ENCODE data around the gene GSG1. TPM values are rescaled to one million over a fixed set of nuclear protein-coding genes. Genes with fewer than 3 reads are reported as not detected.

The GSG1 gene
- total RNA-seq, 1 experiment from 2014 or later, result not detected

GRCh38 chr12:13100605-13100881 is 2.9 kb downstream of the GSG1 start:
- no peaks in the 10 kb centered on the region for H3K27me3 ChIP-seq (ENCODE audit: insufficient read depth, low read length)
- no peaks in the 10 kb centered on the region for H3K9me3 ChIP-seq (ENCODE audit: control insufficient read depth in 1 of 2, insufficient read depth in 1 of 2, low read depth in 1 of 2, low read length in 2 of 2)
- no peaks in the 10 kb centered on the region for H3K36me3 ChIP-seq (ENCODE audit: control insufficient read depth in 1 of 2, insufficient read depth in 2 of 2, low read length in 2 of 2)
- peak overlapping the region; percentile 88 for H3K4me2 ChIP-seq (ENCODE audit: low read length)
- H3K4me1 ChIP-seq (ENCODE audit: control insufficient read depth in 1 of 2, insufficient read depth in 2 of 2, low read length in 2 of 2), result peaks cover 44 to 73% of the 10 kb centered on the region in 2 experiments
- no TSS peak for BruUV-seq (replicated peaks)
- peak overlapping the region; percentile 83 for H3K9ac ChIP-seq (ENCODE audit: low read length)
- intact Hi-C loops (cut with micrococcal nuclease), result no loop called here
- no peak for ATAC-seq
- TF ChIP-seq EZH2 (IDR thresholded peaks at IDR 0.05) (no peak), POLR2AphosphoS5 (IDR thresholded peaks at IDR 0.05; ENCODE audit: low read depth, low read length) (no peak), CBX3 (IDR thresholded peaks at IDR 0.05; ENCODE audit: low read depth) (no peak), JUND (IDR thresholded peaks at IDR 0.05) (no peak), MAX (IDR thresholded peaks at IDR 0.05) (no peak), ZNF274 (IDR thresholded peaks at IDR 0.05; ENCODE audit: low read depth, low read length) (no peak), EZH2phosphoT487 (IDR thresholded peaks at IDR 0.05; ENCODE audit: borderline replicate concordance) (no peak), CEBPB (IDR thresholded peaks at IDR 0.05; ENCODE audit: low read depth) (no peak), REST (IDR thresholded peaks at IDR 0.05; ENCODE audit: low read depth) (no peak), POLR2A (IDR thresholded peaks at IDR 0.05; ENCODE audit: borderline replicate concordance, extremely low read depth, insufficient read depth, insufficient read length) (no peak), ZBTB33 (IDR thresholded peaks at IDR 0.05; ENCODE audit: extremely low read depth, insufficient replicate concordance, low read length) (no peak), ATF3 (IDR thresholded peaks at IDR 0.05) (no peak), SP1 (IDR thresholded peaks at IDR 0.05; ENCODE audit: low read depth) (no peak), YY1 (IDR thresholded peaks at IDR 0.05; ENCODE audit: extremely low read depth, insufficient replicate concordance, low read depth, low read length) (no peak), SIN3A (IDR thresholded peaks at IDR 0.05; ENCODE audit: low read depth) (no peak), EGR1 (IDR thresholded peaks at IDR 0.05; ENCODE audit: low read depth) (no peak)
- no peak overlapping the region for H2AFZ ChIP-seq (ENCODE audit: low read depth, low read length, poor library complexity, severe bottlenecking)
- H3K27ac ChIP-seq (ENCODE audit: low read depth, low read length), result peak overlapping the region; percentile 92
- no peaks in the 10 kb centered on the region for H4K20me1 ChIP-seq (ENCODE audit: insufficient read depth)
- ChIA-PET CTCF (interaction anchor here (0.8 to 3.2 kb wide), 2 partner anchors 110 to 1067 kb away, joined by 3 to 27 read pairs; no protein-coding TSS in a partner anchor), POLR2A (interaction anchor here (2.0 kb wide), 1 partner anchor 111 kb away, joined by 11 read pairs; no protein-coding TSS in a partner anchor), RAD21 (ENCODE audit: low non-redundant PET in 1 of 2, low total read pairs in 2 of 2, uncharacterized antibody in 2 of 2, unreplicated experiment in 2 of 2) (interaction anchor here in 1 of 2 experiments (1.5 to 1.6 kb wide), 2 partner anchors 101 to 111 kb away, joined by 3 to 4 read pairs; no protein-coding TSS in a partner anchor)
- no peaks in the 10 kb centered on the region for H3K79me2 ChIP-seq (ENCODE audit: insufficient read depth, low read length)
- no peaks in the 10 kb centered on the region for H3K9me2 ChIP-seq (ENCODE audit: insufficient read depth)
- DNase-seq (ENCODE audit: low read depth, low spot score), result no peak
- peak overlapping the region; percentile 4 to 64 for H3K4me3 ChIP-seq (replicated peaks in 1 of 2; ENCODE audit: low read depth in 1 of 2, low read length in 2 of 2)
